ENCODE data around the gene ZBTB8OS.

ZBTB8OS gene

DNA sequence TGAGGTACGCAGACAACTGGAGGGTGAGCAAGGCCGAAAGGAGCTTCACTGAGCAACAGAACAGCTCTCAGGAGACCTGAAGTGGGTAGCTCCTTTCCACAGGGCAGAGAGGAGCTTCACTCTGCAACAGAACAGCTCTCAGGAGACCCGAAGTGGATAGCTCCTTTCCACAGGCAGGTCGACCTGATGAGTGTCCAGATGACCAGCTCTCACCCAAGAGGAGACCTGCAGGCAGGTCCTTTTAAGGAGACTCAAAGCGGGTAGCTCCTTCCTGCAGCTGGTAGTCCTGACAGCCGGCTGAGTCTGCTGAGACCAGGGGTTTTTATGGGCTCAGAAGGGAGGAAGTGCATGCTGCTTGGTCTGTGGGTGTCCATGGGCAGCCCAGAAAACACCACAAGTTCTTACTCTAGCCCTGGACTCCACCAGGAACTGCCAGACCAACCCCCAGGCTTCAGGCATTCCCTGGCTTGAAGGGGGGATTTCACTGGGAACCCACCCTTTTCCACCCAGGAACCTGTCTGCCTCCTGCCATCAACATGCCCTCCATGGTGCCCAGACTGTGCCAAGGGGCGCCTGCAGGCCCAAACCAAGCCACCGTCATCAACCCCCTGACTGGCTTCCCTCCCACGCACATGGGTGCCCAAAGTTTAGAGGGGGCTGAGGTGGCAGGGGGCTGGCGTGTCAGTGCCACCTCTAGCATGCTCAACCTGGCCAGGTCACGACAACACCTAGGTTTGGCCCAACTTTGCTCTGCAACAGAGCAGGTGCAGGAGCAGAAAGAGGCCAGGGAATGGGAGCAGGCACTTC is 43.6 kb downstream of the ZBTB8OS start:
- TF ChIP-seq CTCF (IDR thresholded peaks at IDR 0.05; ENCODE audit: low read depth, low read length, missing control alignments), result no peak
- H3K4me3 ChIP-seq (ENCODE audit: low read depth, low read length), result no peak overlapping the region
- DNase-seq (ENCODE audit: low read depth), result no peak

- DNase-seq (ENCODE audit: low read depth), result no peak
- no peak overlapping the region for H3K4me3 ChIP-seq (ENCODE audit: low read depth, low read length)
- TF ChIP-seq CTCF (IDR thresholded peaks at IDR 0.05; ENCODE audit: low read depth, low read length, missing control alignments), result no peak
Measured at GRCh38 chr1:32605711-32606424, 44.5 kb downstream of the ZBTB8OS start.

DNA sequence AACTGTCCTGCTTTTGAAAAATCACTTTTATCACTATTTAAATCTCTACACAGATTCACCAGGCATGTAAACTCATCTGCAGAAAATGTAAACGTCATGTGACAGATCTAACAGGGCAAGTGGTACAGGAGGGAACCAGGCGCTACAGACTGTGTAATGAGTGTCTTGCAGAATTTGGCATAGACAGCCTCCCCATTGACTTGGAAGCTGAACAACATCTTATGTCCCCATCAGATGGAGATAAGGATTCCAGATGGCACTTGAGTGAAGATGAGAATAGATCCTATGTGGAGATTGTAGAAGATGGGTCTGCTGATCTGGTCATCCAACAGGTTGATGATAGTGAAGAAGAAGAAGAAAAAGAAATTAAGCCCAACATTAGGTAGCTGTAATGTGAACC is 50.3 kb downstream of the ZBTB8OS start:
- TF ChIP-seq CTCF (IDR thresholded peaks at IDR 0.05; ENCODE audit: low read depth, low read length, missing control alignments), result no peak
- H3K4me3 ChIP-seq (ENCODE audit: low read depth, low read length), result no peak overlapping the region
- no peak for DNase-seq (ENCODE audit: low read depth)

GRCh38 chr1:32592943-32593342 is 57.4 kb downstream of the ZBTB8OS start:
- no peak for TF ChIP-seq CTCF (IDR thresholded peaks at IDR 0.05; ENCODE audit: low read depth, low read length, missing control alignments)
- H3K4me3 ChIP-seq (ENCODE audit: low read depth, low read length), result no peak overlapping the region
- DNase-seq (ENCODE audit: low read depth), result no peak

DNA sequence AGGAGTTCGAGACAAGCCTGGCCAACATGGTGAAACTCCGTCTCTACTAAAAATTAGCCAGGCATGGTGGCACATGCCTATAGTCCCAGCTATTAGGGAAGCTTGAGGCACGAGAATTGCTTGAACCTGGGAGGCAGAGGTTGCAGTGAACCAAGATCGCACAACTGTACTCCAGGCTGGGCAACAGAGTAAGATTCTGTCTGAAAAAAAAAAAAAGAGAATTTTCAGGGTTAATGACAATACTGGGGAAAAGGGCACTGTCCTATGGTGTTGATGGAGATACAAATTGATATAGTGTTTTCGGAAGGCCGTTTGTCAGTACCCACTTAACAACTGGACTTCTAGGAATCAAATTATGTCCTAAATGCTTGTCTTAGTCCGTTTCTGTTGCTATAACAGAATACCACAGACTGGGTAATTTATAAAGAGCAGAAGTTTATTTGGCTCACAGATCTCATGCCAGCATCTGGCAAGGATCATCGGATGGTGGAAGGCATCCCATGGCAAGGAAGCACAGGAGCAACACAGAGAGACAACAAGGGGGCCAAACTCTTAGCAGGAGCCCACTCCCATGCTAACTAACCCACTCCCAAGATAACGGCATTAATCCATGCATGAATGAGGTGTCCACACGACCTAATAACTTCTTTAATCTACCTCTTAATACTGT is 69.9 kb downstream of the ZBTB8OS start:
- no peak for DNase-seq (ENCODE audit: low read depth)
- H3K4me3 ChIP-seq (ENCODE audit: low read depth, low read length), result no peak overlapping the region
- TF ChIP-seq CTCF (IDR thresholded peaks at IDR 0.05; ENCODE audit: low read depth, low read length, missing control alignments), result no peak
